ENCODE data around the gene CAMTA1. TPM values are rescaled to one million over a fixed set of nuclear protein-coding genes. Genes with fewer than 3 reads are reported as not detected.

The CAMTA1 gene
- total and polyA plus RNA-seq, 12 donors: 123 to 265 (median 142) TPM

DNA sequence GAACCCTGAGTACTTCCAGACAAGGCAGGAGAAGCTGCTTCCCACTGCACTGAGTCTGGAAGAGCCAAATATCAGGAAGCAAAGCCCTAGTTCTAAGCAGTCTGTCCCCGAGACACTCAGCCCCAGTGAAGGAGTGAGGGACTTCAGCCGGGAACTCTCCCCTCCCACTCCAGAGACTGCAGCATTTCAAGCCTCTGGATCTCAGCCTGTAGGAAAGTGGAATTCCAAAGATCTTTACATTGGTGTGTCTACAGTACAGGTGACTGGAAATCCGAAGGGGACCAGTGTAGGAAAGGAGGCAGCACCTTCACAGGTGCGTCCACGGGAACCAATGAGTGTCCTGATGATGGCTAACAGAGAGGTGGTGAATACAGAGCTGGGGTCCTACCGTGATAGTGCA is 952.8 kb downstream of the CAMTA1 start:
- Histone ChIP-seq H3K4me3 (no peak overlapping the region), H3K4me1 (no peaks in the 10 kb centered on the region), H3K36me3 (peaks cover 0 to 44% (median 16%) of the 10 kb centered on the region in 9 donors), H3K27ac (no peak overlapping the region), H3K27me3 (no peaks in the 10 kb centered on the region), H3K9me3 (no peaks in the 10 kb centered on the region)
- no peak for ATAC-seq
- DNase-seq: no peak
- intact Hi-C loops (cut with DNase I): loop anchor here in 2 of 10 donors (5.0 kb wide), 2 partner anchors 56 to 66 kb away; no protein-coding TSS in a partner anchor
- 96 to 97% methylated on average over 6 of the region's 6 CpGs for WGBS, 2 donors
- TF ChIP-seq, protein P1, sequence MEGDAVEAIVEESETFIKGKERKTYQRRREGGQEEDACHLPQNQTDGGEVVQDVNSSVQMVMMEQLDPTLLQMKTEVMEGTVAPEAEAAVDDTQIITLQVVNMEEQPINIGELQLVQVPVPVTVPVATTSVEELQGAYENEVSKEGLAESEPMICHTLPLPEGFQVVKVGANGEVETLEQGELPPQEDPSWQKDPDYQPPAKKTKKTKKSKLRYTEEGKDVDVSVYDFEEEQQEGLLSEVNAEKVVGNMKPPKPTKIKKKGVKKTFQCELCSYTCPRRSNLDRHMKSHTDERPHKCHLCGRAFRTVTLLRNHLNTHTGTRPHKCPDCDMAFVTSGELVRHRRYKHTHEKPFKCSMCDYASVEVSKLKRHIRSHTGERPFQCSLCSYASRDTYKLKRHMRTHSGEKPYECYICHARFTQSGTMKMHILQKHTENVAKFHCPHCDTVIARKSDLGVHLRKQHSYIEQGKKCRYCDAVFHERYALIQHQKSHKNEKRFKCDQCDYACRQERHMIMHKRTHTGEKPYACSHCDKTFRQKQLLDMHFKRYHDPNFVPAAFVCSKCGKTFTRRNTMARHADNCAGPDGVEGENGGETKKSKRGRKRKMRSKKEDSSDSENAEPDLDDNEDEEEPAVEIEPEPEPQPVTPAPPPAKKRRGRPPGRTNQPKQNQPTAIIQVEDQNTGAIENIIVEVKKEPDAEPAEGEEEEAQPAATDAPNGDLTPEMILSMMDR (IDR thresholded peaks at IDR 0.05): no peak

DNA sequence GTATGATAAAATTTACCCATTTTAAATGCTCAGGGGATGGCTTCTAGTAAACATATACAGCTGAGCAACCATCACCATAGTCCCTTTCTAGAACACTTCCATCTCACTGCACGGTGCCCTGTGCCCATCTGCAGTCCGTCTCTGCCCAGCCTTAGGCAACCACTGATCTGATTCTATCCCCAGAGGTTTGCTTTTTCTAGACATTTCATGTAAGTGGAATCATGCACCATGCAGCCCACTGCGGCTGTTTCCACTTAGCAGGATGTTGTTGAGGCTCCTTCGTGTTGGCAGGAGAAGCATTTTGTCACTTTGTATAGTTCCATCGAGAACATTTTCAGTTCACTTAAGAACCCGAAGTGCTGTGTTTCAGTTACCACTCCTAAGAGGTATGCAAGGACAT is 958.1 kb downstream of the CAMTA1 start:
- Histone ChIP-seq H3K36me3 (peaks cover 0 to 48% (median 4%) of the 10 kb centered on the region in 9 donors), H3K4me3 (no peak overlapping the region), H3K4me1 (no peaks in the 10 kb centered on the region), H3K27ac (no peak overlapping the region), H3K9me3 (no peaks in the 10 kb centered on the region), H3K27me3 (no peaks in the 10 kb centered on the region)
- ATAC-seq: no peak
- WGBS, 2 donors: 93 to 95% methylated on average over 6 of the region's 6 CpGs
- intact Hi-C loops (cut with DNase I): no loop called here
- TF ChIP-seq, protein P1 (IDR thresholded peaks at IDR 0.05): no peak
- DNase-seq: no peak

DNA sequence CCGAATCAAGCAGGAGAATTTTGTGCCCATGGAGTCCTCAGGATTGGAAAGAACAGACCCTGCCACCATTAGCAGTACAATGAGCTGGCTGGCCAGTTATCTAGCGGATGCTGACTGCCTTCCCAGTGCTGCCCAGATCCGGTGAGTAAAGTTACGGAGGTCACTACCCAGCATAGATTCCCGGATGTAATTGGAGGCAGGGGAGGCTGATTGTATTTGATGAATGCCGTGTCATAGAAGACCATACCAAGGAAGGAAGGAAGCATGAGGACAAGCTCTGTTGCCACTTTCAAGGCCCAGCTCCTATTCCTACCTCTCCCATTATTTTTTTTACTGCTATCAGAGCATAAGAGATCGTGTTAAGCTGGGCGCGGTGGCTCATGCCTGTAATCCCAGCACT is 959.6 kb downstream of the CAMTA1 start:
- TF ChIP-seq, protein P1 (IDR thresholded peaks at IDR 0.05): no peak
- intact Hi-C loops (cut with DNase I): no loop called here
- Histone ChIP-seq H3K9me3 (no peaks in the 10 kb centered on the region), H3K36me3 (peaks cover 0 to 39% (median 0%) of the 10 kb centered on the region in 9 donors), H3K27ac (no peak overlapping the region), H3K4me3 (no peak overlapping the region), H3K4me1 (no peaks in the 10 kb centered on the region), H3K27me3 (no peaks in the 10 kb centered on the region)
- 94 to 95% methylated on average over 9 of the region's 9 CpGs for WGBS, 2 donors
- ATAC-seq (no peak), DNase-seq (no peak)

- WGBS, 2 donors: 93 to 94% methylated on average over 10 of the region's 10 CpGs
- TF ChIP-seq, protein P1 (IDR thresholded peaks at IDR 0.05): no peak
These were observed 960.5 kb downstream of the CAMTA1 start for GRCh38 chr1:7745783-7746182.

More at GRCh38 chr1:7745783-7746182, 960.5 kb downstream of the CAMTA1 start:
- ATAC-seq: no peak
- no peak for DNase-seq
- no peaks in the 10 kb centered on the region for H3K27me3 ChIP-seq
- no peaks in the 10 kb centered on the region for H3K9me3 ChIP-seq
- no peak overlapping the region for H3K4me3 ChIP-seq
- peaks cover 0 to 38% (median 0%) of the 10 kb centered on the region in 9 donors for H3K36me3 ChIP-seq
- no peak overlapping the region for H3K27ac ChIP-seq
- no peaks in the 10 kb centered on the region for H3K4me1 ChIP-seq
- intact Hi-C loops (cut with DNase I): no loop called here
